NCI-H446 treated with DMSO at 0.1 percent for 48 hours (cell line): ENCODE results near the gene MMP21.

Experiments
- DNase-seq: peaks from one replicate; lab custom pipeline; 2025; lab: John Stamatoyannopoulos, UW

The MMP21 gene

GRCh38 chr10:125792342-125793300 lies 17.0 kb upstream of the MMP21 start:
- DNase-seq, result no peak

- DNase-seq, result no peak
These were observed 12.8 kb upstream of the MMP21 start for GRCh38 chr10:125788156-125789034.

- no peak for DNase-seq
These were observed 10.2 kb upstream of the MMP21 start for GRCh38 chr10:125785791-125786190.

- no peak for DNase-seq
These were observed 8.3 kb upstream of the MMP21 start for GRCh38 chr10:125783957-125784356.

- DNase-seq, result no peak
These were observed 7.8 kb upstream of the MMP21 start for GRCh38 chr10:125783408-125783807.

- DNase-seq, result no peak
These were observed 7.0 kb upstream of the MMP21 start for GRCh38 chr10:125782616-125783015.

GRCh38 chr10:125782054-125782453 lies 6.4 kb upstream of the MMP21 start:
- DNase-seq, result no peak

- DNase-seq, result no peak
These were observed 5.8 kb upstream of the MMP21 start for GRCh38 chr10:125781374-125781773.

GRCh38 chr10:125779403-125780327 lies 4.0 kb upstream of the MMP21 start:
- no peak for DNase-seq

GRCh38 chr10:125778556-125778955 lies 2.9 kb upstream of the MMP21 start:
- no peak for DNase-seq

- no peak for DNase-seq
These were observed 2.2 kb upstream of the MMP21 start for GRCh38 chr10:125777806-125778205.

GRCh38 chr10:125774581-125775191 lies 935 bp downstream of the MMP21 start:
- no peak for DNase-seq

GRCh38 chr10:125773687-125774543 lies 1.7 kb downstream of the MMP21 start:
- DNase-seq, result no peak

GRCh38 chr10:125772864-125773180 lies 2.8 kb downstream of the MMP21 start:
- no peak for DNase-seq

GRCh38 chr10:125772112-125772863 lies 3.3 kb downstream of the MMP21 start:
- DNase-seq, result no peak

- DNase-seq, result no peak
These were observed 4.8 kb downstream of the MMP21 start for GRCh38 chr10:125770844-125771243.

- no peak for DNase-seq
These were observed 6.4 kb downstream of the MMP21 start for GRCh38 chr10:125769175-125769574.

- DNase-seq, result no peak
These were observed 7.3 kb downstream of the MMP21 start for GRCh38 chr10:125768219-125768855.

- DNase-seq, result no peak
These were observed 9.1 kb downstream of the MMP21 start for GRCh38 chr10:125766511-125766910.
